ENCODE measurements around the gene TUBGCP3.

DNA sequence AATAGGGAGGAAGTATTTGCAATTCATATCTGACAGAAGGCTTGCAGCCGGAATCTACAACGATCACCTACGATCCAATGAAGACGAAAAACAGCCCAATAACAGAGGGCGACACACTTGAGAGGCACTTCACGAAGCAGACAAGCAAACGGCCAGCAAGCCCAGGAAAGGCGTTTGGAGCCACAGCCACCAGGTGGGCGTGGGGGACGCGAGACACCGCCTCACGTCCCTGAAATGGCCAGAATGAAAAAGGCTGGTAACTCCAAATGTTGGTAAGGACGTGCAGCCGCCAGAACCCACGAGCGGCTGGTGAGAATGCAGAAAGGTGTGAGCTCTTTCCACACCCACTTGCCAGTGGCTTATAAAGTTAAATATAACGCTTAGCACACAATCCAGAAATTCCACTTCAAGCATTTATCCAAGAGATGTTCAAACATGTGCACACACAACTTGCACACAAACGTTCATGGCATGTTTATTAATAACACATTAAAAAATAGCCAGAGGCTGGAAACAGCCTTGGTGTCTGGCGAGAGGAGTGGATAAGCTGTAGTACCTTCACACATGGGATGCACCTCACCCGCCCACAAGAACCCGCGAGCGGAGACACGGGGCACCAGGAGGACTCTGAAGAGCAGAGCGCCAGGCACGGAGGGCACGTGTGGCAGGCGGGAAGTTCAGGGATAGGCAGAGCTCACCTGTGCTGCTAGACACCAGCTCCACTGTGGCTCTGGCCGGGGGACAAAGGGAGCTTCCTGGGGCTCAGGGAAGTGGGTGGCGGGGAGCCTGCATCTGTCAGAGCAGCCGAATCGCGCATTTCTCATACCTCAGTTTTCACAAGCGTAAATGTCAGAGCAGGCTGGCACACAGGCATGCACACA lies 122.5 kb downstream of the TUBGCP3 start:
- TF ChIP-seq, protein P1, sequence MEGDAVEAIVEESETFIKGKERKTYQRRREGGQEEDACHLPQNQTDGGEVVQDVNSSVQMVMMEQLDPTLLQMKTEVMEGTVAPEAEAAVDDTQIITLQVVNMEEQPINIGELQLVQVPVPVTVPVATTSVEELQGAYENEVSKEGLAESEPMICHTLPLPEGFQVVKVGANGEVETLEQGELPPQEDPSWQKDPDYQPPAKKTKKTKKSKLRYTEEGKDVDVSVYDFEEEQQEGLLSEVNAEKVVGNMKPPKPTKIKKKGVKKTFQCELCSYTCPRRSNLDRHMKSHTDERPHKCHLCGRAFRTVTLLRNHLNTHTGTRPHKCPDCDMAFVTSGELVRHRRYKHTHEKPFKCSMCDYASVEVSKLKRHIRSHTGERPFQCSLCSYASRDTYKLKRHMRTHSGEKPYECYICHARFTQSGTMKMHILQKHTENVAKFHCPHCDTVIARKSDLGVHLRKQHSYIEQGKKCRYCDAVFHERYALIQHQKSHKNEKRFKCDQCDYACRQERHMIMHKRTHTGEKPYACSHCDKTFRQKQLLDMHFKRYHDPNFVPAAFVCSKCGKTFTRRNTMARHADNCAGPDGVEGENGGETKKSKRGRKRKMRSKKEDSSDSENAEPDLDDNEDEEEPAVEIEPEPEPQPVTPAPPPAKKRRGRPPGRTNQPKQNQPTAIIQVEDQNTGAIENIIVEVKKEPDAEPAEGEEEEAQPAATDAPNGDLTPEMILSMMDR (IDR thresholded peaks at IDR 0.05): no peak
- TF ChIP-seq POLR2A (IDR thresholded peaks at IDR 0.05): no peak
